Fibroblast of the aortic adventitia (primary cell): ENCODE results near the gene ARHGEF19. TPM values are rescaled to one million over a fixed set of nuclear protein-coding genes. Genes with fewer than 3 reads are reported as not detected.
"Not testable (repeated sequence)": the region's sequence is repeated elsewhere in the genome, so short reads cannot be mapped to it uniquely, and the experiment has no call there.

Experiments
- DNase-seq: peaks from one replicate; pipeline ENCODE4 v3.0.0-alpha.2; 2010; ENCODE audit warnings: low read depth
- H3K4me3 ChIP-seq: 2 replicates; pipeline ENCODE4 v1.5.1; 2011; ENCODE audit warnings: low read depth, mild to moderate bottlenecking, control low read depth, low read length, moderate library complexity
- total RNA-seq: library from RNA; depleted of rRNA; stranded (reverse); fragments of >200 nt; gene quantifications from 2 replicates; pipeline ENCODE4 v1.2.3, GENCODE V29; 2012; ENCODE audit warnings: low replicate concordance
- TF ChIP-seq, protein P1 (sequence below): IDR thresholded peaks from 2 replicates; pipeline ENCODE4 v1.5.1; 2011; ENCODE audit warnings: mild to moderate bottlenecking, low read length, control low read depth, inconsistent platforms; ENCODE audit not compliant: insufficient read depth

The ARHGEF19 gene
- total RNA-seq, 1 donor: 2.8 TPM

DNA sequence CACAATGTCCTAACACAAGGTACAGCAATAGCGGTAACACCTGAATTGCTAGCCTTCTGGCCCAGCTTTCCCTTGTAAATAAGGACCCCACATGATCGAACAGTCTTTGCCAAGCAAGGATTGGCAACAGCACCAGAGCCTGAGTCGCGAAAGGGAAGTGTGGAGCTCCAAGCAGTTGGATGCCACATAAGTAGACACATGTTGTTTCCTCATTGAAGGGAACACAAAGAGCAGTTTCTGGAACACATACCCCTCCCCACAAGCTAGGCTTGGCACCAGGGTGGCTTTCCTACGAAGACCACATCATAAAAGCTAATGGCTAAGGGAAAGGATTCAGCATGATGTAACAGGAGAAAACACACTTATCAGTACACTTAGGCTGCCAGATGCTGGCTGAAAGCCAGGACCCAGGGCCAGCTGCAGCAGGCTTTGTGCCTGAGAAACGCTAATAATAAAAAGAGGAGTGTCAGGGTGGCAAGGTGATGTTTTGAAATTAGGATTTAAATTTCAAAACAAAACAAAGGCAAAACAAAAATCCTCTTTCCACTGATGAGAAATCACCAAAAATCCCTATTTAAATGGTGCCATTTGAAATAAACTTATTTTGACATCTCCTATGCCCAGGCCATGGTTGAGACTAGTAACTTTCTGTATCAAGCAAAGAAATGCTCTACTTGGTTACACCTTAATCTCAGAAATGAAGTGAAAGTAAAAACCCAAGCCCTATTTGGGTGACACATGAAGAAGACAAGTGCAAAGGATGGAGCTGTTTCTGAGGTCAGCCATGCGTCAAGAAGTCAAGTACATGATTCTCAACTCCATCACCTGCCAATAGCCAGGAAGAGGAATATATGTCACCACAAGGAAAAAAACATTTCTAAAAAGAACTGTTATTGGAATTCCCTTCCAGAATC lies 36.4 kb upstream of the ARHGEF19 start:
- H3K4me3 ChIP-seq: no peak overlapping the region
- DNase-seq: peak; percentile 96
- TF ChIP-seq, protein P1, sequence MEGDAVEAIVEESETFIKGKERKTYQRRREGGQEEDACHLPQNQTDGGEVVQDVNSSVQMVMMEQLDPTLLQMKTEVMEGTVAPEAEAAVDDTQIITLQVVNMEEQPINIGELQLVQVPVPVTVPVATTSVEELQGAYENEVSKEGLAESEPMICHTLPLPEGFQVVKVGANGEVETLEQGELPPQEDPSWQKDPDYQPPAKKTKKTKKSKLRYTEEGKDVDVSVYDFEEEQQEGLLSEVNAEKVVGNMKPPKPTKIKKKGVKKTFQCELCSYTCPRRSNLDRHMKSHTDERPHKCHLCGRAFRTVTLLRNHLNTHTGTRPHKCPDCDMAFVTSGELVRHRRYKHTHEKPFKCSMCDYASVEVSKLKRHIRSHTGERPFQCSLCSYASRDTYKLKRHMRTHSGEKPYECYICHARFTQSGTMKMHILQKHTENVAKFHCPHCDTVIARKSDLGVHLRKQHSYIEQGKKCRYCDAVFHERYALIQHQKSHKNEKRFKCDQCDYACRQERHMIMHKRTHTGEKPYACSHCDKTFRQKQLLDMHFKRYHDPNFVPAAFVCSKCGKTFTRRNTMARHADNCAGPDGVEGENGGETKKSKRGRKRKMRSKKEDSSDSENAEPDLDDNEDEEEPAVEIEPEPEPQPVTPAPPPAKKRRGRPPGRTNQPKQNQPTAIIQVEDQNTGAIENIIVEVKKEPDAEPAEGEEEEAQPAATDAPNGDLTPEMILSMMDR: no peak

DNA sequence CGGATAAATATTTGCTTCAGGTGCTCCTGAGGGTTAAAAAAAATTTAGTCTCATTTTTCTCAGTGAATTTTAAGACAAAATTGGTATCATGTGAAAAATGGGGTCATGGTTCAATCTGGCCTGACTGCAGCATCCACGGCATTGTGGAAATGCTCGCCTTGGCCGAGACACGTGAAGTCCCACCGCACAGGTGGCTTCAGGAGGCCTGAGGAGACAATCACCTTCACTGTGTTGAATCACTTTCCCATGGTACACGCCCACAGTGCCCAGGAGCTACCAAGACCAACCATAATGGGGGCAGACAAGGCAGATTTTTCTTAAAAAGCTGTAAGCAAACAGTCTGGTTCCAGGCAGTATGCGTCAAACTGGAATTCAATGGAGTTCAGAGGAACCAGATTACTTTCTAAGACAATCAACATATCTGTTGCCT lies 35.6 kb upstream of the ARHGEF19 start:
- TF ChIP-seq, protein P1: no peak
- H3K4me3 ChIP-seq: no peak overlapping the region
- DNase-seq: no peak

DNA sequence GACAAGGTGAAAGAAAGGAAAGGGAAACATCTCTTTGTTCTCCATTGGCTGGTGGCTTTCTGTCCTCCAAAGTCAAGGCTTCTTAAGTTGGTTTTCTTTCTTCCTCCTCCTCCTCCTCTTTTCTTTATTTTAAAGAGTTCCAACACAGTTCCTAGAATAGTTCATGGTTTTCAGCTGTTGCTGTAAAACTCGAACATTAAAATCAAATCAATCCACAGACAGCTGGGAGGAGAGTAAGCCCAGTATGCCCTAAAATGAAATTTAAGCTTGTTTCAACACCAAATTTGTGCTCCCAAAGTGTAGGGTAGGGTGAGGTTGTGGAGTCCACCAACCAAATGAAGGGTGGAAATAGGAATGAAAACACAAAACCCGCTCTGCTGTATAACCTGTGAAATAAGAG lies 35.0 kb upstream of the ARHGEF19 start:
- DNase-seq: no peak
- TF ChIP-seq, protein P1: no peak
- H3K4me3 ChIP-seq: no peak overlapping the region

DNA sequence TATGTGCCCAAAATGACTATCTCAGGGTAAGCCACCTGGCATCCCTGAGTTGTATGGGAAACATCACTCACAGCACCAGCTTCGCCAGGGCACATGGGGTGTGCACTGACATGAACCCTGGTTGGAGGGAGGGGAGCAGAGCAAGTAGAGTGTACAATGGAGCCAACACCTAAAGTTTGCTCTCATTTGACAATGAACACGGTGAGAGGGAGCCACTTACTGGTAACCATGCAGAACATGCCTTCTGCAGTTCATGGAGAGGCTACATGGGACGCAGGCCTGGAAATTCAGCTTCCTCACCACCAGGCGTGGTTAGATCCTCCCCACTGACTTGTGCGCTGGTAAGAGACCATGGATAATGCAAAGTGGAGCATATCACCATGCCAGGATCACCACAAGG lies 34.5 kb upstream of the ARHGEF19 start:
- no peak overlapping the region for H3K4me3 ChIP-seq
- TF ChIP-seq, protein P1: no peak
- no peak for DNase-seq

DNA sequence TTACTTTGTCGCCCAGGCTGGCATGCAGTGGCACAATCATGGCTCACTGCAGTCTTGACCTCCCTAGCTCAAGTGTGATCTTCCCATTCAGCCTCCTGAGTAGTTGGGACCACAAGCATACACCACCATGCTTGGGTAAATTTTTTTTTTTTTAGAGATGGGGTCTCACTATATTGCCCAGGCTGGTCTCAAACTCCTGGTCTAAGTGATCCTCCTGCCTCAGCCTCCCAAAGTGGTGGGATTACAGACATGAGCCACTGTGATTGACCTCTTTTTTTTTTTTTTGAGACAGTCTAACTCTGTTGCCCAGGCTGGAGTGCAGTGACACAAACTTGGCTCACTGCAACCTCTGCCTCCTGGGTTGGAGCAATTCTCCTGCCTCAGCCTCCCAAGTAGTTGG lies 33.8 kb upstream of the ARHGEF19 start:
- DNase-seq, H3K4me3 ChIP-seq: not testable (repeated sequence)

DNA sequence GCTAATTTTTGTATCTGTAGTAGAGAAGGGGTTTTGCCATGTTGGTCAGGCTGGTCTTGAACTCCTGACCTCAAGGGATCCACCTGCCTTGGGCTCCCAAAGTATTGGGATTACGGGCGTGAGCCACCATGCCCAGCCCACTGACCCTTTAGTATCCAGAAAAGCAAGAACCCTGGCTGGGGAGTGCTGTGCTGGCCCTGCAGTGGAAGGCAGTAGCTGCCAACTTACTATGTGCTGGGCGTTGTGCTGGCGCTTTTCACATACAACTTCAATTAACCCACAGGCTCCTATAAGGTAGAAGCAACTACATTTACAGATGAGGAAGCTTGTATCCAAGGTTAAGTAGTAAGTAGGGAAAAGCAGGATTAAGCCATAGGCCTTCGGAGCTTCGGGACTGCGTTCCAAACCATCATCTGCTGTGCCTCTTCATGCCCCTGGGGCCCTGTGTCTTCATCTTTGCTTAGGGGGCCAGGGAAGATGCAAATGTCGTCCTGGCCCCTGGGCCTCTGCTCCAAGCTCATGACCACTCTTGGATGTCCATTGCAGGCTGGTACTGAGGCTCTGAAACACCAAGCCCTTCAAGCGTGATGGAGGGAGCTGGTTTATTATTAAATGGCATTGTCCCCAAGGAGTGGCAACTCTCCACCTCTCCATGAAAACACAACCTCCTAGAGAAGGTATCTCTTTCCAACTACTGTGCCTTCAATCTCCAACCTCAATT lies 33.2 kb upstream of the ARHGEF19 start:
- TF ChIP-seq, protein P1: no peak
- H3K4me3 ChIP-seq: no peak overlapping the region
- DNase-seq: no peak

DNA sequence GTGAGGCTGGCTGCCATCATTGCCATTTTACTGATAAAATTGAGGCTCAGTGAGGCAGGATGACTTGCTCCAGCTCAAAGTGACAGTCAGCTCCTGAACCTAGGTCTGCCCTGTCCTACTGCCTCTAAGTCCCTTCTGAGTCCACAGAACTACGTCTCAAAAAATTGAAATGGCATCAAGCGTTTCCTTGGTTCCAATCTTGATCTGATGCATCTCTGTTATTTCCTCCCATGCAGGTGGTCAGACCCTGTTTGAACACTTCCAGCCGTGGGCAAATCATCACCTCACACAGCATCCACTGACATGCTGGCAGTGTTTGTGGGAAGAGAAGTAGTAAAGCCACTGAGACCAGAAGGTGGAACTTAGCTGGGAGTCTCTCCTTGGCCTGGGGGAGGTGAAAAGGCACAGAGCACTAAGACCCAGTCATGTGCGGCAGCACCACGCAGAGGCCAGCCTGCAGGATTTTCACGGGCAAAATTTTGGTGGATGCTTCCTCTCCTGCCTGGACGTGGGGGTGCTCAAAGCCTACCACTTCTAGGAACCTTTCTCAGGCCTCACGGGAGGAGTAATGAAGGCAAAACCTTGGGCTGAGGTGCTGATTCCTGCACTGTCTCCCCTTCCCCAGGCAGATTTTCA lies 32.3 kb upstream of the ARHGEF19 start:
- TF ChIP-seq, protein P1: no peak
- no peak overlapping the region for H3K4me3 ChIP-seq
- no peak for DNase-seq
